OCI-LY3 (cell line): ENCODE measurements around the gene PLXDC2.

Source experiments
- H2AFZ ChIP-seq: fragments of 200-600, 300-600 bp; shearing (Covaris generic); 2 replicates; pipeline ENCODE4 v1.6.0; 2014; ENCODE audit warnings: antibody characterized with exemption, low read depth, low read length
- H3K27ac ChIP-seq: fragments of 200-600, 300-600 bp; sonication (generic); 2 replicates; pipeline ENCODE4 v1.5.1; 2014; ENCODE audit warnings: mild to moderate bottlenecking, low read length, moderate library complexity, mixed read lengths
- H3K27me3 ChIP-seq: fragments of 200-600, 300-600 bp; sonication (generic); 2 replicates; pipeline ENCODE4 v1.6.1; 2014; ENCODE audit warnings: low read depth, low read length, mixed read lengths
- H3K36me3 ChIP-seq: fragments of 200-600, 300-600 bp; sonication (generic); replicated peaks from 2 replicates; pipeline ENCODE3; 2014; ENCODE audit warnings: low read depth, low read length, mixed read lengths
- H3K4me1 ChIP-seq: fragments of 300-600, 200-600 bp; sonication (generic); 2 replicates; pipeline ENCODE4 v1.6.1; 2014; ENCODE audit warnings: low read length, mixed read lengths
- H3K4me2 ChIP-seq: fragments of 200-600, 300-600 bp; sonication (generic); 2 replicates; pipeline ENCODE4 v1.6.1; 2014; ENCODE audit warnings: low read length, mixed read lengths
- H3K4me3 ChIP-seq: fragments of 300-600, 200-600 bp; sonication (generic); 2 replicates; pipeline ENCODE4 v1.5.1; 2014; ENCODE audit warnings: antibody characterized with exemption, mild to moderate bottlenecking, low read length, moderate library complexity
- H3K79me2 ChIP-seq: fragments of 300-600, 200-600 bp; shearing (Covaris generic); 2 replicates; pipeline ENCODE4 v1.6.1; 2014; ENCODE audit warnings: mild to moderate bottlenecking, low read length, mixed read lengths
- H3K9ac ChIP-seq: fragments of 300-600, 200-600 bp; shearing (Covaris generic); 2 replicates; pipeline ENCODE4 v1.6.0; 2014; ENCODE audit warnings: mild to moderate bottlenecking, low read length, moderate library complexity
- H3K9me3 ChIP-seq: fragments of 200-600, 300-600 bp; shearing (Covaris generic); 2 replicates; pipeline ENCODE4 v1.6.1; 2014; ENCODE audit warnings: low read length, mixed read lengths; ENCODE audit not compliant: insufficient read depth
- H4K20me1 ChIP-seq: fragments of 200-600, 300-600 bp; sonication (generic); 2 replicates; pipeline ENCODE4 v1.6.1; 2016; ENCODE audit warnings: low read length, mixed read lengths; ENCODE audit not compliant: insufficient read depth
- EZH2phosphoT487 ChIP-seq: fragments of 200-600 bp; shearing (Covaris generic); IDR thresholded peaks from 2 replicates; pipeline ENCODE4 v1.6.1; 2018; ENCODE audit warnings: antibody characterized with exemption, mixed run types, low read depth
- TF ChIP-seq, protein P1 (sequence below): fragments of 200-600, 300-600 bp; sonication (generic); IDR thresholded peaks from 2 replicates; pipeline ENCODE4 v1.5.1; 2014; ENCODE audit warnings: antibody characterized with exemption, low read length, low read depth

Gene PLXDC2

DNA sequence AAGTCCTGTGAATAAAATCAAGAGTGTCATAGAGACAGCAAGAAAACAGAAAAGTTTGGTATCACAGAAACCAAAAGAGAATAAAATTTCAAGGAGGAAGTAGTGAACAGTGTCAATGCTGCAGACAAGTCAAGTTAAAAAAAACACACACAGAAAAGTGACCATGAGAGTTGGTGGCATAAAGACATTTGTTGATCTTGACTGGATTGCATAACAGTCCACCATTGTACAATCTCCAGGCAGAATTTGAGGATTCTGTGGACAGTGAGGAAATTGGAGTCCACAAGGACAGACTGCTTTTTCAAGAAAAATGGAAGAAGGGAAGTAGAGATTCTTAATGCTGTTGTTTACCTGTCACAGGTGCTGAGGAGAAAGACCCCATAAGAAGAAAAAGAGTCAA lies 412.5 kb downstream of the PLXDC2 start:
- no peaks in the 10 kb centered on the region for H4K20me1 ChIP-seq
- no peak for TF ChIP-seq EZH2phosphoT487
- TF ChIP-seq, protein P1, sequence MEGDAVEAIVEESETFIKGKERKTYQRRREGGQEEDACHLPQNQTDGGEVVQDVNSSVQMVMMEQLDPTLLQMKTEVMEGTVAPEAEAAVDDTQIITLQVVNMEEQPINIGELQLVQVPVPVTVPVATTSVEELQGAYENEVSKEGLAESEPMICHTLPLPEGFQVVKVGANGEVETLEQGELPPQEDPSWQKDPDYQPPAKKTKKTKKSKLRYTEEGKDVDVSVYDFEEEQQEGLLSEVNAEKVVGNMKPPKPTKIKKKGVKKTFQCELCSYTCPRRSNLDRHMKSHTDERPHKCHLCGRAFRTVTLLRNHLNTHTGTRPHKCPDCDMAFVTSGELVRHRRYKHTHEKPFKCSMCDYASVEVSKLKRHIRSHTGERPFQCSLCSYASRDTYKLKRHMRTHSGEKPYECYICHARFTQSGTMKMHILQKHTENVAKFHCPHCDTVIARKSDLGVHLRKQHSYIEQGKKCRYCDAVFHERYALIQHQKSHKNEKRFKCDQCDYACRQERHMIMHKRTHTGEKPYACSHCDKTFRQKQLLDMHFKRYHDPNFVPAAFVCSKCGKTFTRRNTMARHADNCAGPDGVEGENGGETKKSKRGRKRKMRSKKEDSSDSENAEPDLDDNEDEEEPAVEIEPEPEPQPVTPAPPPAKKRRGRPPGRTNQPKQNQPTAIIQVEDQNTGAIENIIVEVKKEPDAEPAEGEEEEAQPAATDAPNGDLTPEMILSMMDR = no peak
- H3K27ac ChIP-seq = no peak overlapping the region
- no peaks in the 10 kb centered on the region for H3K36me3 ChIP-seq
- no peaks in the 10 kb centered on the region for H3K79me2 ChIP-seq
- H3K4me3 ChIP-seq = no peak overlapping the region
- no peaks in the 10 kb centered on the region for H3K4me1 ChIP-seq
- H2AFZ ChIP-seq = no peak overlapping the region
- no peaks in the 10 kb centered on the region for H3K9me3 ChIP-seq
- H3K27me3 ChIP-seq = no peaks in the 10 kb centered on the region
- no peak overlapping the region for H3K9ac ChIP-seq
- no peak overlapping the region for H3K4me2 ChIP-seq

DNA sequence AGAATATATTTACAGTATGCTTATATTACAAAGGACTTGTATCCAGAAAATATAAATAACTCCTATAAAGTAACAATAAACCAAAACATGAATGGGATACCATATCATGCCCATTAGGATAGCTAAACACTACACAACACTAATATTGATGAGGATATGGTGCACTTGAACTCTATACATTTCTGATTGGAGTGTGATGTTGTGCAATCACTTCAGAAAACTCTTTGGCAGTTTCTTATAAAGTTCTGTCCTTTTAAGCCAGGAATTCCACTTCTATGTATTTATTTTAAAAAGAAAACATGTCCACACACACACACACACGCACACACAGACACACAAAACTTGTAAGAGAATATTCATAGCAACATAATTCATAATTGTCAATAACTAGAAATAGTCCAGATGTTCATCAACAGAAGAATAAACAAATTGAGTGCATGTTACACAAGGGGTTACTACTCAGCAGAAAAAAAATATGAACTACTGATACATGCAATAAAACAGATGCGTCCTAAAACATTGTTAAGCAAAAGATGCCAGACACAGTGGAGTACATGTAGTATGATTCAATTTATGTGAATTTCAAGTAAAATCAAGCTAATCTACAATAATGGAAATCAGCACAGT lies 416.0 kb downstream of the PLXDC2 start:
- H3K79me2 ChIP-seq = no peaks in the 10 kb centered on the region
- no peaks in the 10 kb centered on the region for H3K36me3 ChIP-seq

DNA sequence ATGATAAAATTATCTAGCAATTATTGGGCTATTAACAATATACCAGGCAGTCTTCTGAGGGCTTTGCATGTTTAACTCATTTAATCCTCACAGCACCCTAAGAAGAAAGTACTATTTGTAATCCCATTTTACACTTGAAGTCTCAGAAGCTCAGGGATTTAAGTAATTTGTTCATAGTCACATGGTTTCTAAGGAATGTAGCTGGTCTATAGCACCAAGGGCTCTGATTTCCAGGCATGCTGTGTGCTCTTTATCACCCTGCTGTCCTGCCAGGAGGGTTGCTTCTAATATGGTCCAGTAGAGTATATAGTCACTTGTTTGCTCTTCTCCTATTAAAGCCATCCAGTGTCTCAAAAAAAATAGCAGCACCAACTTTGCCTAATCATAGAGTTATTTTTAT lies 417.2 kb downstream of the PLXDC2 start:
- Histone ChIP-seq H3K4me1 (no peaks in the 10 kb centered on the region), H3K36me3 (no peaks in the 10 kb centered on the region), H3K9ac (no peak overlapping the region), H3K4me3 (no peak overlapping the region), H4K20me1 (no peaks in the 10 kb centered on the region), H3K27me3 (no peaks in the 10 kb centered on the region), H3K27ac (no peak overlapping the region), H2AFZ (no peak overlapping the region), H3K9me3 (no peaks in the 10 kb centered on the region), H3K4me2 (no peak overlapping the region), H3K79me2 (no peaks in the 10 kb centered on the region)
- no peak for TF ChIP-seq EZH2phosphoT487
- TF ChIP-seq, protein P1 = no peak

More for the DNA sequence above, 416.0 kb downstream of the PLXDC2 start:
- no peak overlapping the region for H3K4me3 ChIP-seq
- TF ChIP-seq, protein P1 = no peak
- no peak for TF ChIP-seq EZH2phosphoT487
- no peaks in the 10 kb centered on the region for H3K9me3 ChIP-seq
- H3K27me3 ChIP-seq = no peaks in the 10 kb centered on the region
- no peaks in the 10 kb centered on the region for H3K4me1 ChIP-seq
- no peak overlapping the region for H2AFZ ChIP-seq
- H3K9ac ChIP-seq = no peak overlapping the region
- H3K27ac ChIP-seq = no peak overlapping the region
- H3K4me2 ChIP-seq = no peak overlapping the region
- H4K20me1 ChIP-seq = no peaks in the 10 kb centered on the region

- Histone ChIP-seq H3K4me1 (no peaks in the 10 kb centered on the region), H3K79me2 (no peaks in the 10 kb centered on the region), H2AFZ (no peak overlapping the region), H3K9me3 (no peaks in the 10 kb centered on the region), H3K36me3 (no peaks in the 10 kb centered on the region), H3K27ac (no peak overlapping the region), H3K4me2 (no peak overlapping the region), H3K27me3 (no peaks in the 10 kb centered on the region), H4K20me1 (no peaks in the 10 kb centered on the region), H3K4me3 (no peak overlapping the region), H3K9ac (no peak overlapping the region)
- TF ChIP-seq, protein P1 = no peak
- no peak for TF ChIP-seq EZH2phosphoT487
These were observed 418.3 kb downstream of the PLXDC2 start for GRCh38 chr10:20234579-20234978.
